HG03460 (cell line): ENCODE data around the gene GASK1A.

Experiments
- ATAC-seq: cut with Tn5 transposase; IDR thresholded peaks from one replicate; pipeline ENCODE4 v1.9.1; 2021; ENCODE audit not compliant: unreplicated experiment

The GASK1A gene

DNA sequence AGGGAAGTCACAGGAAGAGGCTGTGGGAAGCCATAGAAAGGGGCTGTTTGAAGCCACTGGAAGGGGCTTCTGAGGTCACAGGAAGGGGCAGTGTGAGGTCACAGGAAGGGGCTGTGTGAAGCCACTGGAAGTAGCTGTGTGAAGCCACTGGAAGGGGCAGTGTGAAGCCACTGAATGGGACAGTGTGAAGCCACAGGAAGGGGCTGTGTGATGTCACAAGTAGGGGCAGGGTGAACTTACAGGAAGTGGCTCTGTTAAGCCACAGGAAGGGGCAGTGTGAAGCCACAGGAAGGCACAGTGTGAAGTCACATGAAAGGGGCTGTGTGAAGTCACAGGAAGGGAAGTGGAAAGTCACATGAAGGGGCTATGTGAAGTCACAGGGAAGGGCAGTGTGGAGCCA, 33.1 kb downstream of the GASK1A start:
- no peak for ATAC-seq

DNA sequence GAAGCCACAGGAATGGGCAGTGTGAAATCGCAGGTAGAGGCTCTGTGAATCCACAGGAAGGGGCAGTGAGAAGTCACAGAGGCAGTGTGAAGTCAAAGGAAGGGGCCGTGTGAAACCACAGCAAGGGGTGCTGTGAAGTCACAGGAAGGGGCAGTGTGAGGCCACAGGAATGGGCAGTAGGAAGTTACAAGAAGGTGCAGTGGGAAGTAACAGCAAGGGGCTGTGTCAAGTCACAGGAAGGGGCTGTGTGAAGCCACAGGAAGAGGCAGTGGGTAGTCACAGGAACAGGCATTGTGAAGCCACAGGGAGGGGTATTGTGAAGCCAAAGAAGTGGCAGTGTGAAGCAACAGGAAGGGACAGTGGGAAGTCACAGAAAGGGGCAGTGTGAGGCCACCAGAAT, 34.1 kb downstream of the GASK1A start:
- no peak for ATAC-seq

DNA sequence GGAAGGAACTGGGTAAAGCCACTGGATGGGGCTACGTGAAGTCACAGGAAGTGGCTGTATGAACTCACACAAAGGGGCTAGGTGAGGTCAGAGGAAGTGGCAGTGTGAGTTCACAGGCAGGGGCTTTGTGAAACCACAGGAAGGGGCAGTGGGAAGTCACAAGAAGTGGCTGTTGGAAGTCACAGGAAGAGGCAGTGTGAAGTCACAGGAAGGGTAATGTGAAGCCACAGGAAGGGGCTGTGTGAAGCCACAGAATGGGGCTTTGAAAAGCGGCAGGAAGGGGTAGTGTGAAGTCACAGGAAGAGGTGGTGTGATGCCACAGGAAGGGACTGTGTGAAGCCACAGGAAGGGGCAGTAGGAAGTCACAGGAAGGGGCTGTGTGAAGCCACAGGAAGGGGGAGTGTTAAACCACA, 34.6 kb downstream of the GASK1A start:
- no peak for ATAC-seq

DNA sequence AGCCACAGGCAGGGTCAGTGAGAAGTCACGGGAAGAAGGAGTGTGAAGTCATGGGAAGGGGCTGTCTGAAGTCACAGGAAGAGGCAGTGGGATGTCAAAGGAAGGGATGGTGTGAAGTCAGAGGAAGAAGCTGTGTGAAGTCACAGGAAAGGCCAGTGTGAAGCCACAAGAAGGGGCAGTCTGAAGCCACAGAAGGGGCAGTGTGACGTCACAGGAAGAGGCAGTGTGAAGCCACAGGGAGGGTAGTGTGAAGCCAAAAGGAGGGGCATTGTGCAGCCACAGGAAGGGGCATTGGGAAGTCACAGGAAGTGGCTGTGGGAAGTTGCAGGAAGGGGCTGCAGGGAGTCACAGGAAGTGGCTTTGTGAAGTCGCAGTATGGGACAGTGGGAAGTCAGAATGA, 35.1 kb downstream of the GASK1A start:
- ATAC-seq: no peak

DNA sequence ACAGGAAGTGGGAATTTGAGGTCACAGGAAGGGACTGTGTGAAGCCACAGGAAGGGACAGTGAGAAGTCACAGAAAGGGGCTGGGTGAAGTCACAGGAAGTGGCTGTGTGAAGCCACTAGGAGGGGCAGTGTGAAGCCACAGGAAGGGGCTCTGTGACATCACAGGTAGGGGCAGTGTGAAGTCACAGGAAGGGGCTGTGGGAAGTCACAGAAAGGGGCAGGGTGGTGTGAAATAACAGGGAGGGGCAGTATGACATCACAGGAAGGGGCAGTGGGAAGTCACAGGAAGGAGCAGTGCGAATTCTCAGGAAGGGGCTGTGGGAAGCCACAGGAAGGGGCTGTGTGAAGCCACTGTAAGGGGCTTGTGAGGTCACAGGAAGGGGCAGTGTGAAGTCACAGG, 35.8 kb downstream of the GASK1A start:
- no peak for ATAC-seq

DNA sequence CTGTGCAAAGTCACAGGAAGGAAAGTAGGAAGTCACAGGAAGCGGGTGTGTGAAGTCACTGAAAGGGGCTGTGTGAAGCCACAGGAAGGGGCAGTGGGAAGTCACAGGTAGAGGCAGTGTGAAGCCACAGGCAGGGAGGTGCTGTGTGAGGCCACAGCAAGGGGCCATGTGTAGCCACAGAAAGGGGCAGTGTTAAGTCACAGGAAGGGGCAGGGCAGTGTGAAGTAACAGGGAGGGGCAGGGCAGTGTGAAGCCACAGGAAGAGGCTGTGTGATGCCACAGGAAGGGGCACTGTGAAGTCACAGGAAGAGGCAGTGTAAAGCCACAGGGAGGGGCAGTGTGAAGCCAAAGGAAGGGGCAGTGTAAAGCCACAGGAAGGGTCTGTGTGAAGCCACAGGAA, 36.5 kb downstream of the GASK1A start:
- ATAC-seq: no peak

DNA sequence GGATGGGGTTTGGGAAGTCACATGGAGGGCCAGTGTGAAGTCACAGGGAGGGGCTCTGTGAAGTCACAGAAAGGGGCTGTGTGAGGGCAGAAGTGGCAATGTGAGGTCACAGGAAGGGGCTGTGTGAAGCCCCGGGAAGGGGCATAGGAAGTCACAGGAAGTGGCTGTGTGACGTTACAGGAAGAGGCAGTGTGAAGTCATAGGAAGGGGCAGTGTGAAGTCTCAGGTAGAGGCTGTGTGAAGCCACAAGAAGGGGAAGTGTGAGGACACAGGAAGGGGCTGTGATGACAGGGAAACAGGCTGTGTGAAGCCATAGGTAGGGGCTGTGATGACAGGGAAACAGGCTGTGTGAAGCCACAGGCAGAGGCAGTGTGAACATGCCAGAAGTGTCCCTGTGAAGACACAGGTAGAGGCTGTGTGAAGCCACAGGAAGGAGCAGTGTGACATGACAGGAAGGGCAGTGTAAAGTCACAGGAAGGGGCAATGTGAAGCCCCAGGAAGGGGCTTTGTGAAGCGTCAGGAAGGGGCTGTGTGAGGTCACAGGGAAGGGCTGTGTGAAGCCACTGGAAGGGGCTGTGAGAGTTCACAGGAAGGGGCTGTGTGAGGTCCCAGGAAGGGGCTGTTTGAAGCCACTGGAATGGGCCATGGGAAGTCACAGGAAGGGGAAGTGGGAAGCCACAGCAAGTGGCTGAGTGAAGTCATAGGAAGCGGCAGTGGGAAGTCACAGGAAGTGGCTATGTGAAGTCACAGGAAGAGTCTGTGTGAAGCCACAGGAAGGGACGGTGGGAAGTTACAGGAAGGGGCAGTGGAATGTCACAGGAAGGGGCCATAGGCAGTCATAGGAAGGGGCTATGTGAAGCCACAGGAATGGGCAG, 37.1 kb downstream of the GASK1A start:
- no peak for ATAC-seq

DNA sequence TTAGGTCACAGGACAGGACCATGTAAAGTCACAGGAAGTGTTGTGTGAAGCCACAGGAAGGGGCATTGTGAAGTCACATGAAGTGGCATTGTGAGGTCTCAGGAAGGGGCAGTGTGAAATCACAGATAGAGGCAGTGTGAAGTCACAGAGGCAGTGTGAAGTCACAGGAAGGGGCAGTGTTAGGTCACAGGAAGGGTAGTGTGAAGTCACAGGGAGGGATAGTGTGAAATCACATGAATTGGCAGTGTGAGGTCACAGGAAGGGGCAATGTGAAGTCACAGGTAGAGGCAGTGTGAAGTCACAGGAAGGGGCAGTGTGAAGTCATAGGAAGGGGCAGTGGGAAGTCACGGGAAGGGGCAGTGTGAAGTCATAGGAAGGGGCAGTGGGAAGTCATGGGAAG, 37.9 kb downstream of the GASK1A start:
- ATAC-seq: no peak

DNA sequence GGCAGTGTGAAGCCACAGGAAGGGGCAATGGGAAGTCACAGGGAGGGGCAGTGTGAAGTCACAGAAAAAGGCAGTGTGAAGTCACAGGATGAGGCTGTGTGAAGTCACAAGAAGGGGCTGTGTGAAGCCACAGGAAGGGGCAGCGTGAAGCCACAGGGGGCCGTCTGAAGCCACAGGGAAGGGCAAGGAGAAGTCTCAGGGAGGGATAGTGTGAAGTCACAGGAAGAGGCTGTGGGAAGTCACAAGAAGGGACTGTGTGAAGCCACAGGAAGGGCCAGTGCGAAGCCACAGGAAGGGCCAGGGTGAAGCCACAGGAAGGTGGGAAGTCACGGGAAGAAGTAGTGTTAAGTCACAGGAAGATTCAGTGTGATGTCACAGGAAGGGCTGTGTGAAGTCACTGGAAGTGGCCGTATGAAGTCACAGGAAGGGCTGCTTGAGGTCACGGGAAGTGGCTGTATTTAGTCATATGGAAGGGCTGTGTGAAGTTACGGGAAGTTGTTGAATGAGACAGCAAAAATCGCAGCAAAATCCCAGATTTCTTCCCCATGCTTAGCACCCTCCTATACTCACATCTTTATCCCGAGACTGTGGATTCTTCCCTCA, 38.6 kb downstream of the GASK1A start:
- no peak for ATAC-seq

DNA sequence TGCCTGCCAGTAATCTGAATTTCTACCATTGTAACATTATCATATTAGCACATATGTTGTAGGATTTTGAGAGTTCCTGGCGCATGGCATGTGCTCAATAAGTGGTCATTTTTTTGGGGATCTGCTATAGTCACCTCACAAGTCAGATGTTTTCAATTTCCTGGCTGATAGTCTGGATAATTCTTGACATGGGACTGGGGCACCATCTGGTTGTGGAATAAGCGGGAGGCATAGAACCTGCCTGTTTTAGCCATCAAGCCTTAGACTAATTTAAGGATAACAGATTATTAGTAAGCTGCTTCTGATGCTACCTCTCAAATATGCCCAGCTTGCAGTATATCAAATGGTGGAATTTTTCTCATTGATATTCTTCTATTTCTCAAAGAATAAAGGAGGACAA, 39.1 kb downstream of the GASK1A start:
- no peak for ATAC-seq

DNA sequence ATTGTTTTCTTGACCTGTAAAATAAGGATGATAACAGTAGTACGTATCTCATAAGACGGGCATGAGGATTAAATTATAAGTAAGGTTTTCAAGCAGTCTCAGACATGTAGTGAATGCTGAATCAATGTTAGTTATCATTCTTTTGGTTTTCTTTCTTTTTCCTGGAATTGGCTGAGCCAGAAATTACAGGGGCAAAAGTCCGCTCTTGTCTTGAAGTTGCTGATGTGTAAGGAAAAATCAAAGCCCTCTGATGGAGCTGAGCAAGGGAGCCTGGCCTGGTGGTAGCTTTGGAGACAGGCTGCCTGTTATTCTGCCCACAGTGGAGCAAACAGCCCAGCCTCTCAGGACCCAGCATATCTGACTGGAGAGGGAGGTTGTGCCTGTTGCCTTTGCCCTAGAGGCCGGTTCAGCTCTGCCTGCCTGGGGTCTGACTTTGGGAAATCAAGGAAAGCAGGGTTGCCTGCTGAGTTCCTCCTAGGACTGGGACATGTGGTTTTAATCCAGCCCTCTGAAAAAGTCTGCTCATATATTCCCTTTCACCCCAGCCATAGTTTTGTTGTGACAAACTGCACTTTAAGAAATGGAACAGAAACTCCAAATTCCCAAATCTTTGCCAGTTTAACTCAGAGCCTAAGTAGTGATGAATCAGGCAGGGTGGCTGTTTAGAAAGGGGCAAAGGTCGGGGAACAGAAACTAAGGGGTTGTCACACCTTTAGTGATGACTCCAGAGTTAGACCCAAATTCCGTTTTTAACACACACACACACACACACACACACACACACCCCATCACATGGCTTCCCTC, 40.1 kb downstream of the GASK1A start:
- ATAC-seq: no peak

DNA sequence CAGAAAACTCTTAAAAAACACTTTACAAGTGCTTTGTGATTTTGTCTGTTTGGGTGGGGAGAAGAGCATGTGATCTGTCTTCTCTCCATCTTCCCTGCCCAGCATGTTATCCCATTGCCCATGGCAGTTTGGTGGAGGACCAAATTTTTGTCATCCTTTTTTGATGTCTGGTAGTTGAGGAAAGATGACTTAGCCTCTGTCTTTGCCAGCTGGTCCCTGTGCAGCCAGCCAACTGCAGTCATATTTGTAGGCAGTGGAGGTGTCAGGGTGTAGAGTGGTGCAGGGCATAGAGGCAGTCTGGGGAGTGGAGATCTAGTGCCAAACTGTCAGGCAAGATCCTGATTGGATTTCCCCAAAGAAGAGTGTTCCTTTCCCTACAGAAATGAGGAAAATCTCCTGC, 40.7 kb downstream of the GASK1A start:
- ATAC-seq: no peak

DNA sequence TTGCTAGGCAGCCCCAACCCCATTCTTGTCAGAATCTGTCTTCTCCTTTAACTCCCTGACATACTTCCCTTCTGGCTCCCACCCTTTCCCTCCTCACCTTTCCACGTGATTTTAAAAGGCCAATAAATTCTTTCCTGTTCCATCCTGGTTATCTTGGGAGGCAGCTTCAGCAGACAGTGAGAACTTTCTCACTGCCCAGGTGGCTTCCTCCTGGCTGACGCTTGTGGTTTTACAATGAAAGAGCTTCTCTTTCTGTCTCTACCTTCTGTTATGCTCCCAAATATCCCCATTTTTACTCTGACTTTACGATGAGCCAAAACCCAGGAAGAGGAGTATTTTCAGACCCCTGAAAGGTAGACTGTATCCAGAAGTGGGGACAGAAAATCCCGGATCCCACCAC, 42.1 kb downstream of the GASK1A start:
- no peak for ATAC-seq

DNA sequence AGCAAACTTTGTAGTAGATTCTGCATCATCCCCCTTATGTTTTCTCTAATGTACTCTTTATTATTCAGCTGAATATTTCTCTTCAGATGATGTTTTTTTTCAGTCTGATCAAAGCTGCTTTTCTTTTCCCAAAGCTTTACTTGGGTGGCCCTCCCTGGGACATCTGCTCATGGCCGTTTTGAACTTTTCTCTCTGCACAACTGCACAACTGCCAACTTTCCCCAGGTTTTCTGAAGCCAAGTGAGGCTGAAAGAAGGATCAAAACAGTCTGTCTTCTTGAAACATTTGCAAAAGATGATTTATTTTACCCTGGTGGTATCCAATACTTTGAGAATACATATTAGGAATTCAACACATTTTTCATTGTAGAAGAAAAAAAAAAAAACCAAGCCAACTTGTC, 43.0 kb downstream of the GASK1A start:
- no peak for ATAC-seq

DNA sequence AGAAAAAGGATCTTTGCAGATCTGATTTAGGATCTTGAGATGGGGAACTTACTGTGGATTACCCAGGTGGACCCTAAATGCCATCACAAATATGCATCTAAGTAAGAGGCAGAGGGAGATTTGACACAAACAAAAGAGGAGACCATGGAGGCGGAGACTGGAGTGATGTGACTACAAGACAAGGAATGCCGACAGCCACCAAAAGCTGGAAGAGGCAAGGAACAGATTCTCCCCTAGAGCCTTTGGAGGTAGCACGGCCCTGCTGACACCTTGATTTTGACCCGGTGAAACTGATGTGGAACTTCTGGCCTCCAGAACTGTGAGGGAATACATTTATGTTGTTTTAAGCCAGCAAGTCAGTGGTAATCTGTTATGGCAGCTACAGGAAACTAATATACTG, 44.0 kb downstream of the GASK1A start:
- ATAC-seq: no peak

DNA sequence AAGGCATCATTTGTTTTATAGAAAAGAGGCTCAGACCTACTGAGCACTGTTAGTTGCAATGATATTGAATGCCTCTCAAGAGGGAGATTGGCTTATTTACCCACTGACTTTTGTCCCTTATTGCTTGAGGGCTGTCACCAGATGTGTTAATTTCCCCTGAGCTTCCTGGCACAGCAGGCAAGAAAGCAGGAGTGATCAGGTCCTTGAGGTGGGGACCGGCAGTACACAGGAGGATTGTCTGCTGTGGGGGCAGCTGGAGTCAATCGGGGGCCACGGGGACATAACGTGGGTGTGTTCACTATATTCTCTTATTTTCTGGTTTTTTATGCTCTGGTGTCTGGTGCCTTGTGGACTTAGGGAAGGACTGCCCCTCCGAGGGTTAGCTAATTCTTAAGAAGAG, 44.6 kb downstream of the GASK1A start:
- no peak for ATAC-seq

DNA sequence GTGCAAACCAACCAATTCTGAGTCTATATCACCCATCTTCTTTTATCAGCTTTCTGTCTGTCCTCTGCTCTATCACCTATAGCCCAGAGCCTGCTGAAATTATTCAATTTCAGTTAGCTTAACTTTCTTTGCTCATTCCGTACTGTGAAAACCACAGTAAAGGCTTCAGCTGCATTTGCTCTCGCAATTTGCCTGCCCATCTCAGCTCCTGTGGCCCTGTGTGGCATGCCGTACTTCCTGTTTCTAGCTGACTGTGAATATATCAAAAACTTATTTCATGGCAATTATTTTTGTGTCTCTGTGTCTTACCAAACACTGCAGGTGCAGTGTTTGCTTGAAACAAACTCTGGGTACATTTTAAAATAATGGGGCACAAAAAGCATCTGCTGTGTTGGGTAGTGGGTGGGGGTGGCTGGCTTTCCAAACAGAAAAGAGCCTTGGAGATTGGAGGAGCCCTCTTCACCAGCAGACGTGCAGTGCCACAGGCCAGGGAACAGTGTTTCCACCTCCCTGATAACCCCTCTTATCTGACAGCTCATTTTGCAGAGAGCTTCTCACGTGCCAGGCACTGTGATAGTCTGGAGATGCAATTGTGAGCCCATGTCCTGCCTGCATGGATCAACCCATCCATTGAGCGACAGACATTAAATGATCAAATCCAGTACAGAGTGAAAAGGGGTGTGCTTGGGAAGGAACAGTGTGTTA, 45.2 kb downstream of the GASK1A start:
- no peak for ATAC-seq

DNA sequence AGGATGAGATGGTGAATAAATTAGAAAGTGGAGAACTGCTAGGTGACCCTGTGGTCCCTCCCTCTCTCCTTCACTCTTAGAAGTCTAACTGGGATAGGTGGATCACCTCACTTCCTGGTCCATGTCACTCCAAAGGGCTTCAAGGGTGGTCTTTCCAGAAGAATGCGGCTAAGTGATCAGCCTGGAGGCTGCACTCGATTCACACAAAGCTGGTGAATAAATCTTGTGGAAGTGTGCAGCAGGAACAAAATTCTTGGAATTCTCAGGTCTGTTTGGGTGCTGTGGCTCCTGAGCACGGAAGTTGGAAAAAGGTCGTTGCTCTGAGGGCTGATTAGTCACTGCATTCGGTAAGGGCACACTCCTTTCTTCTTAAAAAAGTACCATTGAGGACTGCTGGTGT, 46.3 kb downstream of the GASK1A start:
- ATAC-seq: no peak

DNA sequence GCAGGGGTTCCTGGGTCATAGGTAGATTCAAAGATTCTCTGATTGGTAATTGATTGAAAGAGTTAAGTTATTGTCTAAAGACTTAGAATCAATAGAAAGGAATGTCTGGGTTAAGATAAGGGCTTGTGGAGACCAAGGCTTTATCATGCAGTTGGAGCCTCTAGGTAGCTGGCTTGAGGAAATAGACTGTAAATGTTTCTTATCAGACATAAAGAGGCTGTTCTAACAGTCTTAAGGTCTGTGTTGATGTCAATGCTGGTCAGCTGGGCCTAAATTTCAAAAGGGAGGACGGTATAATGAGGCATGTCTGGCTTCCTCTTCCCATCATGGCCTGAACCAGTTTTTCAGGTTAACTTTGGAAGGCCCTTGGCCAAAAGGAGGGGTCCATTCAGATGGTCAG, 48.9 kb downstream of the GASK1A start:
- ATAC-seq: no peak

DNA sequence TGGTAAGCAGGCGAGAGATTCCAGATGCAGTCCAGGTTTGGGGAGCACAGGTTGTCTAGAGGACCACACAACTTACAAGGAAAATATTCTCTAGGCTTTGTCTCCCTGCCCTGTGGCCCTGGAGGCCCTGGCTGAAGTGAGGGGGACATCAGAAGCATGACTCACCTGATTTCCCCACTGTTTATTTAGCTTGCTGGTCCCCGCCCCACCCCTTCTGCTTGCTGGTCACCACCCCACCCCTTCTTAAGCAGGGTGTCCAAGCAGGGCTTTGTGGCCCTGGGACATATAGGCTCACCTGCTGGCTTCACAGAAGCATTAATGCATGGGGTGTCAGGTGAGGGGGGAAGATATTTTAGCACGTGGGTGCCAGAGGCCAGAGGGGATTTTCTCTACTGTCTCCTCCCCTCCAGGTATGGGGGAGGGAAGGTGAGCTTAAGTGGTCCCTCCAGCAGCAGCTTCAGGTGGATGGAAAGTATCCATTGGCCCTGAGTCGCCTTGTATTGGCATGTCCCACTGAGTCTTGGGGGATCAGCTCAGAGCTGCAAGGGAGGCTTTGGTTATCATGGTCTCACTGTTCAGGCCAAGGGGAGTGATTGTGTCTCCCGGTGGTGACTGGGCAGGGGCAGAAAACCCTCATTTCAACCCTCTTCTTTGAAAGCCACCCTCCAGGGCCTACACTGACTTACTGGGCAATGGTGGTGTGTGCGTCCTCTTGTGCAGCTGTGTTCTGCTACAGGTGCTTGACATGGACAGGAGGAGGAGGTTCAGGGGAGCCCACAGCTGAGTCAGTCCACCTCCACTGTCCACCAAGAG, 49.8 kb downstream of the GASK1A start:
- no peak for ATAC-seq
